SH-SY5Y (cell line): ENCODE data around the gene PSAP.

Source experiments
- GATA2 ChIP-seq: IDR thresholded peaks from 2 replicates; pipeline ENCODE4 v1.6.1; 2011; ENCODE audit warnings: mild to moderate bottlenecking, low read depth, low read length
- GATA3 ChIP-seq: IDR thresholded peaks from 2 replicates; pipeline ENCODE4 v1.6.1; 2011; ENCODE audit warnings: low read depth, mild to moderate bottlenecking, low read length, moderate library complexity

Gene PSAP

DNA sequence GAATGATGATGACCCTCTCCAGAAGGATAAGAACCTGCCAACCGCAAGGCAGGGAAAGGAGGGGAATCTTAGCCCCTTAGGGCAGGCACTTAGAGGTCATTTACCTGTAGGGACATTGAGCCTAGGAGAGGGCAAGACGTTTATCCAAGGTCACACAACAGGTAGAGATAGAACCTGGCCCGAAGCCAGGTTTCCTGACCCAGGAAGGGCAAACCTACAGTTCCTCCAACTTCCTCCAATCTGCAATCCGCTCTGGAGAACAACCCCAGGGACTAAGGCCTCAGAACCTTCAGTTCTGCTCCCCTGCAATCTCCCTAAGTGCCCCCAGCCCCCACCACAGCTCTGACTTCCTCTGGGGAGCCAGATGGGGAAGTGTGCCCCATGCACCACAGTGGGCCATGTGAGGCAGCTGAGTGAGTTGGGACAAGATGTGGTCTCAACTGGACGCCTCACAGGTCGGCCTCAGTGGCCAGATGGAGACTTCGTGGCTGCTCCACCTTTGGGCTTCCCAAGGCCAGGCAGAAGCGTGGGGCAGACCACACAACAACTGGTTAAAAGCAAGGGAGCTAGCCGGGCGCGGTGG, 1.4 kb upstream of the PSAP start:
- TF ChIP-seq GATA2 (no peak), GATA3 (no peak)

- TF ChIP-seq GATA3, result no peak
- TF ChIP-seq GATA2, result peak; percentile 33; the same call in 1 of the 2 replicates
Measured at GRCh38 chr10:71850021-71850742, 869 bp downstream of the PSAP start.

- TF ChIP-seq GATA3, result no peak
- TF ChIP-seq GATA2, result no peak
Measured at GRCh38 chr10:71849461-71849908, 1.6 kb downstream of the PSAP start.

DNA sequence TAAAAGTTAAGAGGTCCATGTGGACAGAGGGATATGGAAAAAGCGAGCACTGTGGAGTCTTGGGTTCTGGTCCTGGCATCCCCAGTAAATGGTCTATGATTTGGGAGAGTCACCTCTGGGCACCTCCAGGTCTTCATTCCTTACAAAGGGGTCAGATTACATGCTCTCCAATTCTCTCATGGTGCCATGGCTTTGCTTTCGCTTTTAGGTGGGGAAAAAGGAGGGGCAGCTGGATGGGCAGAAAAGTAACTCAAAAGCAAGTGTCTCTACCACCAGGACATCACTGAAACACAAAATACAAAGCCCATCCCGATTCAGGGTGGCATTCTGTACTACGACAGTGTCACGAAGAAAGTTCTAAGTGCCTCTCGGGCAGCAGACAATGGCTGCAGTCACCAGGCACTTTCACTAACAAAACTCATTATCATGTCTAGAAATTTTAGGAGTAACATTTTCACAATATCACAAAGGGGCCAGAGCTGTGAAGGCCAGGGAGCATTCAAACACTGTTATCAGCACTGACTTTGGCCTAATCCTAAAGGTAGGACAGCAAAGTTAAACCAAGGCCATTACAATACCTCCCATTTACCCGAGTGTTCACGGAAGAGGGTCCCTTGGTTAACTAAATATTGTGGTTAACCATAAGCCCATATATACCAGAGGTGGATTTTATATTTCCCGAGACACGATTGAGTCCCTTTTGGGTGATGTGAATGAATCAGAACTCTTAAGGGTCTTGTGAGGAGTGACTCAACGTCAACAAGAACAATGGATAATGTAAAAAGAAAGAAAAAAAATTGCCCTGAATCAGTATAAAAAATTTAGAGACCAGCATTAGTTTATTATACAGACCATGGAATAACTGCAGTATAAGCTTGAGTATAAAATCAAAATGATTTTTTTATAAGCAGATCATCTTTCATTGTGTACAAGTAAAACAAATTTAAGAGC, 2.5 kb downstream of the PSAP start:
- TF ChIP-seq GATA2, result no peak
- TF ChIP-seq GATA3, result no peak

GRCh38 chr10:71847418-71847817, 3.6 kb downstream of the PSAP start:
- no peak for TF ChIP-seq GATA2
- no peak for TF ChIP-seq GATA3

- TF ChIP-seq GATA2, result no peak
- no peak for TF ChIP-seq GATA3
Measured at GRCh38 chr10:71846816-71847215, 4.2 kb downstream of the PSAP start.

DNA sequence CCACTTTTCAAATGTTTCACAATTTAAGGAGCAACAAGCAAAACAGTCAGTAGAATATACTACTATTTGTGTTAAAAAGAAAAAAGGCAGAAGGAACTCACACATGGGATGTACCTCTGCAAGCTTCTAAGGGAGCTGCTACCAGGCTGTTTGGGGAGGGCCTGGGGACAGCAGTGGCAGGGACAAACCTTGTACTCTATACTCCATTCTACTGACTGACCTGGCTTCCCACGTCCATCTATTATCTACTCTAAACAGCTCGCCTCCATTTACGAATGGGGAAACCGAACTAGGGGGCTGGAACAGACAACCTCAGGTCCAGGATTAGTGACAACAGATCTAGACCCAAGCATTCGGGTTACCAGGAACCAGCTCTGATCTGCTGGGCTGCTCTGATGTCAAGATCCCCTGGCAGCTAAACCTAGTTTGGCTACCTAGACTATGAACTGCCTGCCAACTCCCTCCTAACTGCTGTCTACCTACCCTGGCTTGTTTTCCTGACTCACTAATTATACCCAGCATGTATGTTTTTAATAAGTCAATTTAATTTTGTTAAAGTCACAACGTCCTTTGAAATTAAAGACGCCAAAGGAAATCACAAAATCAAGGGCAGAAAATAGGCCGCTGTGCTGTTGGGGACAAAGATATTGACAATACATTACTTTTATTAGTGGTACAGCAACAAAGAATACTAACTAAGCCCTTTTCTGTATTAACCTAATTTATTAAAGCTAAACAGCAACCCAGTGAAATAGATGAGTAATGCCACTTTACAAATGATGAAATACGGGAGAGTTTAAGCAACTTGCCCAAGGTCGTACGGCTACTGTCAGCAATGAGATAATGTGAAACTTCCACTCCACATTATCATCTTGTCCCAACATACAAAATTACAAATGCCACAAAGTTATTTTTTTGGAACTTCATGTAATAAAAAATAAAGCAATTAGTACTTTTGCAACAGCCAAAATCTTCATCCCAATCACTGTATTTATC, 5.3 kb downstream of the PSAP start:
- TF ChIP-seq GATA3 (no peak), GATA2 (no peak)

DNA sequence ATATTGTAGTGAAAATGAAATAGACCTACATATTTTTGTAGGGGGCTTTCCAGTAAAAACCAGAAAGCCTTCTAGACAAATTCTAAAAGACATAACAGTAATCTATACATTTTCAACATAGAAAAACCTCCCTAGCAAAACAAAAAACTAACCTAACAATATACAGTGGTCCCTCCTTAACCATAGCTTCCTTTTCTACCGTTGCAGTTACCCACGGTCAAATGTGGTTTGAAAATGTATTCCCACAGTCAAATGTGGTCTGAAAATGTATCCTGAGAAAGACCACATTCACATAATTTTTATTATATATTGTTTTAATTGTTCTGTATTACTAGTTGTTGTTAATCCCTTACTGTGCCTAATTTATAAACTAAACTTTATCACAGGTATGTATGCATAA, 6.4 kb downstream of the PSAP start:
- TF ChIP-seq GATA3 (no peak), GATA2 (no peak)

DNA sequence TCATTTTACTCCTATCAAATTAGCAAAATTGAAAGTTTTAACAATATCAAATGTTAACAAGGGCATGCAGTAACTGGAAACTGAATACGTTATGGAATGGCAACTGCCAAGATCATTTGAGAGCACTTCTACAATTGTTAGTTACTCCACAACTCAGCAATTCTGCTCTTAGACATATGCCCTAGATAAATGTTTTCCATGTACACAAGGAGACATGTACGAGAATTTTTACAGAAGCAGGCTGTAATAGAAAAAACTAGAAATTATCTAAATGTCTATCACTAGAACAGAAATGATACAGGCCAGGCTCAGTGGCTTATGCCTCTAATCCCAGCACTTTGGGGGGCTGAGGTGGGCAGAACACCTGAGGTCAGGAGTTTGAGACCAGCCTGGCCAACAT, 7.0 kb downstream of the PSAP start:
- no peak for TF ChIP-seq GATA2
- no peak for TF ChIP-seq GATA3

DNA sequence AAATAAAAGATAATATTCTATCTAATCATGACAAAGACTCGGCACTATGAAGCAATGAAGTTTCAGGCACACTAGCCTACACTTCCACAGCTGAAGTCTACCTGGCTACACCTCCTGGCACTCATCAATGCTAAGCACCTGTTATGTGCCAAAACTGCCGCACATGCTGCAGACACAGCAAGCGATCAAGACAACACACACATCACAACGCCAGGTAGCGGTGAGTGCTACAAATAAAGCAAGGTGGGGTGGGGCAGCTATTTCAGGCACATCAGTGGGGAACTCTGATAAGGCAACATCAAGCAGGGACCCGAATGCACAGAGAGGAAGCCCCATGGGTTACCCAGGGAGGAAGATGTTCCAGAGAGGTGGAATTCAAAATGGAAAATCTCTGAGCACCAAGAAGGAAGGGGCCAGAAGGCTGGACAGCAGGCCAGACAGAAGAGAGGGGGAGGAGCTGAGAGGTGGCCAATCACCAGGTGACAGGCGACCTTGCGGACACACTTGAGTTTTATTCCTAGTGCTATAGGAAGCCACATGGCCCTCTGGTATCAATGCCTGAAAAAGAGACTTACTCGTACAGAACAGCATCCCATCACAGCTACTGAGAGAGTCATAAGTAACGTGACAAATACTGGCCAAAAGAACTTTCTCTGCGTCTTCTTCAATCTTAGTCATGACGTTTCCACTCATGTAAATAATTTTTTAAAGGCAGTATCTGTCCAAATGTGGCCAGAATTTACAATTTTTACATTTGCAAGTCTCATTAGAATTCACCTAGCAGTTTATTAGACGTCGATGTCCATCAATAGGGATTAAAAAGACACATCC, 8.0 kb downstream of the PSAP start:
- TF ChIP-seq GATA3 (no peak), GATA2 (no peak)

GRCh38 chr10:71842422-71842821, 8.6 kb downstream of the PSAP start:
- TF ChIP-seq GATA3 (no peak), GATA2 (no peak)

DNA sequence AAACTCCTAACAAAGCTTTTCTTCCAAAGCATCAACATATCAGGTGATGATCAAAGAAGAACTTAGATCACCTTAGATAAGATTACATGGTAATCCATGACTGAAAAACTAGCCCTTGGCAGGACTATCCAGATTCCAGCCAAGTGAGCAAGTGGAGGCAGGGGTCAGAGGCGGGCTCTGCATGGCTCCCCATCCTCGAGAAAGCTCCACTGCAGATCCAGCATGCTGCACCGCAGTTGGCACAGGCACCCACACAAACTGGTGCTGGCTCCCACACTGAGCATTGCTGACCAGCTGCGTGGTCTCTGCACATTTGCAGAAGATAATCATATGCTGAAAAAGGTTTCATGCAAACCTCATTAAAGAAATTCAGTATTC, 10.1 kb downstream of the PSAP start:
- TF ChIP-seq GATA2 (no peak), GATA3 (no peak)

DNA sequence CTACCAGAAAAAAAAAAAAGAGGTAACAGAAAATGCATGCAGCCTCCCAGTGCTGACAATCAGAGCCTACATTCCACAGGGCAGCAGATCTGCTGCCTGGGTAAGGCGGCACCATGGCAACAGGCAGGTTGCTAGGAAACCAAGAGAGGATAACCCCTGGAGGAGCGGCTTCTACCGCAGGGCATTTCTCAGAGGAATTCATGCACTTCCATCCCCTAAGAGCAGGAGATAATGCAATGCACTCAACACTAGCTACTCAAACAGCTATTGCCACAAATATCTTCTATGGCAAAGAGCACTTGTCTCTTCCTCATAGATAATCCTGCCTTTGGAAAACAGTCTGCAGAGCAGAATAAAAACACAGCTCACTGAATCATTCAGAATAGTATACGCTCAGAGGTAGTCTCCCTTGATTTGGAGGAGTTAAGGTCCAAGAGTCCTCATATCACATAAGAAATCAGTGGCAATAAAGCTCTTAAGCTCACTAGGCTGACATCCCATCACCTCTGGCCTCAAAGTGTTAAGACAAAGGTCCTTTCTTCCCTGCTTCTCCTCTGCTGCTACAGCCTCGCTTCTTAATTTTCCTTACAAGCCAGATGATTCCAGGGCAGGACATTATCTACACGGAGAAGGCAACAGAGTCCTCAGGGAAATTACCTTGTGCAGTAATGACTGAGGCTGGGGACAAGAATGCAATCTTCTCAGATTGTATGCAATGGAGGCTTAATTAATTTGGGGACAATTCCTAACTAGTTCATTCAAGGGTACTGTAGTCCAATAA, 10.7 kb downstream of the PSAP start:
- TF ChIP-seq GATA2, result 0 out of 2 replicates have a peak, but pooled peaks have one; percentile 11
- no peak for TF ChIP-seq GATA3
